Measurements from ENCODE around the gene FAM13A.

- TF ChIP-seq CTCF (IDR thresholded peaks at IDR 0.05; ENCODE audit: low read depth, low read length), result no peak
- no peak for TF ChIP-seq MAX (IDR thresholded peaks at IDR 0.05; ENCODE audit: low read depth, low read length)
These were observed 107.4 kb downstream of the FAM13A start for GRCh38 chr4:88949605-88950004.
